ENCODE data around the gene PRPF4.

Gene PRPF4

GRCh38 chr9:113328045-113328782 lies 52.8 kb downstream of the PRPF4 start:
- no peak overlapping the region for H3K27ac ChIP-seq
- no peak overlapping the region for H3K4me3 ChIP-seq
- TF ChIP-seq, protein P1, sequence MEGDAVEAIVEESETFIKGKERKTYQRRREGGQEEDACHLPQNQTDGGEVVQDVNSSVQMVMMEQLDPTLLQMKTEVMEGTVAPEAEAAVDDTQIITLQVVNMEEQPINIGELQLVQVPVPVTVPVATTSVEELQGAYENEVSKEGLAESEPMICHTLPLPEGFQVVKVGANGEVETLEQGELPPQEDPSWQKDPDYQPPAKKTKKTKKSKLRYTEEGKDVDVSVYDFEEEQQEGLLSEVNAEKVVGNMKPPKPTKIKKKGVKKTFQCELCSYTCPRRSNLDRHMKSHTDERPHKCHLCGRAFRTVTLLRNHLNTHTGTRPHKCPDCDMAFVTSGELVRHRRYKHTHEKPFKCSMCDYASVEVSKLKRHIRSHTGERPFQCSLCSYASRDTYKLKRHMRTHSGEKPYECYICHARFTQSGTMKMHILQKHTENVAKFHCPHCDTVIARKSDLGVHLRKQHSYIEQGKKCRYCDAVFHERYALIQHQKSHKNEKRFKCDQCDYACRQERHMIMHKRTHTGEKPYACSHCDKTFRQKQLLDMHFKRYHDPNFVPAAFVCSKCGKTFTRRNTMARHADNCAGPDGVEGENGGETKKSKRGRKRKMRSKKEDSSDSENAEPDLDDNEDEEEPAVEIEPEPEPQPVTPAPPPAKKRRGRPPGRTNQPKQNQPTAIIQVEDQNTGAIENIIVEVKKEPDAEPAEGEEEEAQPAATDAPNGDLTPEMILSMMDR (IDR thresholded peaks at IDR 0.05), result no peak
- no peak for DNase-seq (ENCODE audit: low spot score)

DNA sequence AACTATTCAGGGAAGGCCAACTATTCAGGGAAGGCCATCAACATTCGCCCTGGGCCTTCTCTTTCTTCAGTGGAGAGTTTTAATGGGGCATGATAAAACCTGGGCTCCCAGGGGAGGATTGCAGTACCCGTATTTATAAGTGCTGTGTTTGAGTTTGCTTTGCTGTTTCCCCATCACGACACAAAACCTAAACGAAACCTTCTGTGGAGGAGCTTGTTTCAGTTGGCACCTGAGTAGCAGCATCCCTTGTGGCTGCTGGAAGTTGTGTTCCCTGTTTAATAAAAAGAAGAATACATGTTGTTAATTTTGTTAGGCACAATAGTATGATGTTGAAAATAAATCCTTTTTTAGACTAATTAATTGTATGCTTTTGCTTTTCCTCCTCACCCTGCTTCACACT lies 56.3 kb downstream of the PRPF4 start:
- TF ChIP-seq, protein P1 (IDR thresholded peaks at IDR 0.05), result no peak
- Histone ChIP-seq H3K27ac (no peak overlapping the region), H3K4me3 (no peak overlapping the region)
- DNase-seq (ENCODE audit: low spot score), result no peak

DNA sequence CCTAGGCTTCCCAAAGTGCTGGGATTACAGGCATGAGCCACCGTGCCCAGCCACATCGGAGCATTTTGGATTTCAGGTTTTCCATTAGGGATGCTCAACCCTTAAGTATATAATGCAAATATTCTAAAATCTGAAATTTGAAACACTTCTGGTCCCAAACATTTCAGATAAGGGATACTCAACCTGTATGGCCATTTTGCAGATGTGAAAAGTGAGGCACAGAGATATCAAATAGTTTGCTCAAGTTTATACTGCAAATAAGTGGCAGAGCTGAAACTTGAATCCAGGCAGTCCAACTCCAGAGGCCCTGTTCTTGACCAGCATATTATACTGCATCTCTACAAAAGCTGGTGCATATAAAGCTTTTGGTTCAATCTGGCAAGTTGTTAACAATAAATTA lies 62.3 kb downstream of the PRPF4 start:
- no peak for DNase-seq (ENCODE audit: low spot score)
- Histone ChIP-seq H3K4me3 (no peak overlapping the region), H3K27ac (no peak overlapping the region)
- TF ChIP-seq, protein P1 (IDR thresholded peaks at IDR 0.05), result no peak

GRCh38 chr9:113340011-113340699 lies 64.7 kb downstream of the PRPF4 start, which contains the start of gene WDR31:
Gene WDR31, minus strand, starts transcription at chr9:113340275. Its CDS starts 8,253 bp downstream, at chr9:113332022.
- Histone ChIP-seq H3K4me3 (peak within 1 kb of the TSS; percentile 78), H3K27ac (peak within 1 kb of the TSS; percentile 1 to 85)
- TF ChIP-seq, protein P1 (IDR thresholded peaks at IDR 0.05), result no peak
- DNase-seq (ENCODE audit: low spot score), result peak; percentile 86

- Histone ChIP-seq H3K27ac (no peak overlapping the region), H3K4me3 (no peak overlapping the region)
- no peak for DNase-seq (ENCODE audit: low spot score)
- TF ChIP-seq, protein P1 (IDR thresholded peaks at IDR 0.05), result no peak
These were observed 66.4 kb downstream of the PRPF4 start for GRCh38 chr9:113341712-113342410.

Data from coronary artery (tissue), 2 donors.